ENCODE data around the gene EPAS1.

DNA sequence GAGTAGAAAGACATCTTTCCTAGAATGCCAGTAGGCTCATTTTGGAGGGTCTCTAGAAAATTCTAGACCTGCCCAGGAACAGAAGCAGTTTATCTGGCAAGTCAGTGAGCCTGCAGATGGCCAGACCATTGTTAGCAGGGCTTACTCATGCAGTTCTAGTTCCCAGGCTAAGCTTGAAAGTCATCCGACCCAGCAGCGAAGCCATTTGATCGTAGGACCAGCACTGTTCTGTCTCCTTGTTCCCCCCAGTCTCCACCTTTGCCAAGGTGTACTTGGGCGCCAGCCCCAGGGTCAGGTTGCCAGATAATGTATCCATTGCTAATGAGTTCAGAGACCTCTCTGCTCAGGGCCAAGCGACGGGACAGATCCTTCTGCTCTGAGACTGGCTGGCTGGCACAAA is 70.1 kb downstream of the EPAS1 start:
- TF ChIP-seq RARB (CRISPR knock-in tag; IDR thresholded peaks at IDR 0.05) = no peak
- no peak for TF ChIP-seq ISL1 (CRISPR knock-in tag; IDR thresholded peaks at IDR 0.05)
- TF ChIP-seq ZFP3 (CRISPR knock-in tag; IDR thresholded peaks at IDR 0.05) = no peak
- TF ChIP-seq PPARA (CRISPR knock-in tag; IDR thresholded peaks at IDR 0.05; ENCODE audit: borderline replicate concordance) = no peak
